Neural cell (in vitro differentiated cells): Measurements from ENCODE around the gene CABP4. TPM values are rescaled to one million over a fixed set of nuclear protein-coding genes. Genes with fewer than 3 reads are reported as not detected.

Experiments used
- H2AFZ ChIP-seq: fragments of 200-600, 300-800 bp; sonication (generic), shearing (Covaris generic); 2 replicates; pipeline ENCODE4 v1.6.0; 2014; ENCODE audit warnings: low read depth, mild to moderate bottlenecking, antibody characterized with exemption, low read length, moderate library complexity
- H3F3A ChIP-seq: fragments of 200-600 bp; shearing (Covaris generic); 2 replicates; pipeline ENCODE4 v1.6.1; 2016; ENCODE audit warnings: mild to moderate bottlenecking, moderate library complexity, mixed read lengths, antibody characterized with exemption, low read length; ENCODE audit not compliant: insufficient read depth, poor library complexity, severe bottlenecking
- H3K27ac ChIP-seq: fragments of 200-600, 300-800 bp; sonication (generic), shearing (Covaris generic); 2 replicates; pipeline ENCODE4 v1.5.1; 2014; ENCODE audit warnings: mild to moderate bottlenecking, low read length, moderate library complexity
- H3K27me3 ChIP-seq: fragments of 300-800, 200-600 bp; sonication (generic), shearing (Covaris generic); 2 replicates; pipeline ENCODE4 v1.6.0; 2014; ENCODE audit warnings: mild to moderate bottlenecking, low read depth, low read length, moderate library complexity; ENCODE audit not compliant: insufficient read depth
- H3K36me3 ChIP-seq: fragments of 300-800, 200-600 bp; sonication (generic), shearing (Covaris generic); 2 replicates; pipeline ENCODE4 v1.5.1; 2014; ENCODE audit warnings: mild to moderate bottlenecking, antibody characterized with exemption, low read length, moderate library complexity; ENCODE audit not compliant: insufficient read depth
- H3K4me2 ChIP-seq: fragments of 300-800, 200-600 bp; sonication (generic), shearing (Covaris generic); 2 replicates; pipeline ENCODE4 v1.6.0; 2014; ENCODE audit warnings: mild to moderate bottlenecking, low read length
- H3K4me3 ChIP-seq: fragments of 300-800, 200-600 bp; sonication (generic), shearing (Covaris generic); 2 replicates; pipeline ENCODE4 v1.5.1; 2014; ENCODE audit warnings: mild to moderate bottlenecking, low read length, moderate library complexity
- H3K79me2 ChIP-seq: fragments of 200-600 bp; shearing (Covaris generic); replicated peaks from 2 replicates; pipeline ENCODE4 v1.6.0; 2014; ENCODE audit warnings: mild to moderate bottlenecking, low read length, moderate library complexity; ENCODE audit not compliant: insufficient read depth
- H3K9ac ChIP-seq: fragments of 300-800, 200-600 bp; sonication (generic), shearing (Covaris generic); 2 replicates; pipeline ENCODE4 v1.6.1; 2016; ENCODE audit warnings: mild to moderate bottlenecking, low read length, mixed read lengths
- H3K9me2 ChIP-seq: fragments of 200-600 bp; shearing (Covaris generic); 2 replicates; pipeline ENCODE4 v1.6.1; 2016; ENCODE audit warnings: mild to moderate bottlenecking, low read length, mixed read lengths; ENCODE audit not compliant: insufficient read depth
- H3K9me3 ChIP-seq: fragments of 200-600, 300-800 bp; sonication (generic), shearing (Covaris generic); 2 replicates; pipeline ENCODE4 v1.6.1; 2016; ENCODE audit warnings: mild to moderate bottlenecking, mixed run types, low read length, moderate library complexity, mixed read lengths
- H4K20me1 ChIP-seq: fragments of 200-600 bp; shearing (Covaris generic); 2 replicates; pipeline ENCODE4 v1.6.1; 2016; ENCODE audit warnings: mild to moderate bottlenecking, mixed run types; ENCODE audit not compliant: insufficient read depth
- CTCF ChIP-seq: fragments of 450-650 bp; IDR thresholded peaks from 2 replicates; pipeline ENCODE4 v1.5.1; 2014; ENCODE audit warnings: antibody characterized with exemption, mild to moderate bottlenecking, moderate library complexity; ENCODE audit not compliant: poor library complexity, severe bottlenecking
- EP300 ChIP-seq: fragments of 450-650 bp; conservative IDR thresholded peaks from 2 replicates; pipeline ENCODE4 v1.6.1; 2014; ENCODE audit warnings: antibody characterized with exemption, mild to moderate bottlenecking, moderate library complexity; ENCODE audit not compliant: poor library complexity, severe bottlenecking
- EZH2 ChIP-seq: fragments of 200-600, 300-800 bp; shearing (Covaris generic), sonication (generic); IDR thresholded peaks from 2 replicates; pipeline ENCODE4 v1.6.1; 2014; ENCODE audit warnings: antibody characterized with exemption, low read length, borderline replicate concordance, mild to moderate bottlenecking; ENCODE audit not compliant: insufficient read depth, poor library complexity, severe bottlenecking
- MXI1 ChIP-seq: fragments of 450-650 bp; conservative IDR thresholded peaks from 2 replicates; pipeline ENCODE4 v1.6.1; 2014; ENCODE audit warnings: antibody characterized with exemption, mild to moderate bottlenecking; ENCODE audit not compliant: poor library complexity, severe bottlenecking
- POLR2AphosphoS5 ChIP-seq: IDR thresholded peaks from 2 replicates; pipeline ENCODE4 v1.6.1; 2012
- RAD21 ChIP-seq: fragments of 450-650 bp; conservative IDR thresholded peaks from 2 replicates; pipeline ENCODE4 v1.6.1; 2014; ENCODE audit warnings: antibody characterized with exemption, mild to moderate bottlenecking, moderate library complexity
- REST ChIP-seq: IDR thresholded peaks from 2 replicates; pipeline ENCODE4 v1.6.1; 2012; ENCODE audit warnings: borderline replicate concordance
- SMC3 ChIP-seq: fragments of 450-650 bp; conservative IDR thresholded peaks from 2 replicates; pipeline ENCODE4 v1.6.1; 2014; ENCODE audit warnings: antibody characterized with exemption, mild to moderate bottlenecking, moderate library complexity; ENCODE audit not compliant: poor library complexity
- TAF1 ChIP-seq: IDR thresholded peaks from 2 replicates; pipeline ENCODE4 v1.6.1; 2012; ENCODE audit warnings: low read depth
- polyA plus RNA-seq: library from polyadenylated mRNA; depleted of rRNA; stranded (reverse); fragments of >200 nt; gene quantifications from 2 replicates; pipeline ENCODE4 v1.2.3, GENCODE V29; 2014

CABP4 gene
- polyA plus RNA-seq, 1 donor from 2014 or later, result not detected

- H3K27ac ChIP-seq, result no peak overlapping the region
- H3K36me3 ChIP-seq, result no peaks in the 10 kb centered on the region
- H3K9me2 ChIP-seq, result no peaks in the 10 kb centered on the region
- H3K79me2 ChIP-seq, result no peaks in the 10 kb centered on the region
- peak overlapping the region; percentile 44 for H3K9ac ChIP-seq
- TF ChIP-seq EZH2 (no peak), SMC3 (no peak), REST (no peak)
- no peaks in the 10 kb centered on the region for H3K9me3 ChIP-seq
- H3F3A ChIP-seq, result no peaks in the 10 kb centered on the region
- peak overlapping the region; percentile 57 for H3K4me3 ChIP-seq
- H2AFZ ChIP-seq, result no peak overlapping the region
- H3K27me3 ChIP-seq, result peaks cover 14% of the 10 kb centered on the region
- no peak overlapping the region for H3K4me2 ChIP-seq
- no peaks in the 10 kb centered on the region for H4K20me1 ChIP-seq
These were observed 35.0 kb upstream of the CABP4 start for GRCh38 chr11:67420147-67420645.

GRCh38 chr11:67420646-67421429 lies 34.3 kb upstream of the CABP4 start:
- Histone ChIP-seq H3K9me3 (no peaks in the 10 kb centered on the region), H3K4me2 (no peak overlapping the region), H3K36me3 (no peaks in the 10 kb centered on the region), H2AFZ (no peak overlapping the region), H3K79me2 (no peaks in the 10 kb centered on the region), H3F3A (no peaks in the 10 kb centered on the region), H3K9me2 (no peaks in the 10 kb centered on the region), H3K27ac (no peak overlapping the region), H3K9ac (peak overlapping the region; percentile 44), H4K20me1 (no peaks in the 10 kb centered on the region), H3K4me3 (peak overlapping the region; percentile 57), H3K27me3 (peaks cover 11% of the 10 kb centered on the region)
- TF ChIP-seq EP300 (no peak), CTCF (no peak), EZH2 (no peak), MXI1 (peak; percentile 96), POLR2AphosphoS5 (peak; percentile 56), SMC3 (peak; percentile 41), RAD21 (peak; percentile 24), TAF1 (no peak), REST (no peak)
